GM12892 (cell line): Measurements from ENCODE around the gene SERP2.

Experiments
- POLR2A ChIP-seq: IDR thresholded peaks from 2 replicates; pipeline ENCODE4 v1.6.1; 2011; ENCODE audit warnings: low read depth, low read length, control low read depth
- POLR2AphosphoS5 ChIP-seq: IDR thresholded peaks from 2 replicates; pipeline ENCODE4 v1.6.1; 2011; ENCODE audit warnings: low read depth, low read length, control low read depth

- TF ChIP-seq POLR2A (no peak), POLR2AphosphoS5 (no peak)
Observed at GRCh38 chr13:44435142-44435918, 61.7 kb downstream of the SERP2 start.
